HG03280 (cell line): ENCODE results near the gene SGK1.

Source experiments
- ATAC-seq: cut with Tn5 transposase; IDR thresholded peaks from one replicate; pipeline ENCODE4 v1.9.1; 2021; ENCODE audit warnings: mild to moderate bottlenecking, moderate library complexity; ENCODE audit not compliant: unreplicated experiment

SGK1 gene

DNA sequence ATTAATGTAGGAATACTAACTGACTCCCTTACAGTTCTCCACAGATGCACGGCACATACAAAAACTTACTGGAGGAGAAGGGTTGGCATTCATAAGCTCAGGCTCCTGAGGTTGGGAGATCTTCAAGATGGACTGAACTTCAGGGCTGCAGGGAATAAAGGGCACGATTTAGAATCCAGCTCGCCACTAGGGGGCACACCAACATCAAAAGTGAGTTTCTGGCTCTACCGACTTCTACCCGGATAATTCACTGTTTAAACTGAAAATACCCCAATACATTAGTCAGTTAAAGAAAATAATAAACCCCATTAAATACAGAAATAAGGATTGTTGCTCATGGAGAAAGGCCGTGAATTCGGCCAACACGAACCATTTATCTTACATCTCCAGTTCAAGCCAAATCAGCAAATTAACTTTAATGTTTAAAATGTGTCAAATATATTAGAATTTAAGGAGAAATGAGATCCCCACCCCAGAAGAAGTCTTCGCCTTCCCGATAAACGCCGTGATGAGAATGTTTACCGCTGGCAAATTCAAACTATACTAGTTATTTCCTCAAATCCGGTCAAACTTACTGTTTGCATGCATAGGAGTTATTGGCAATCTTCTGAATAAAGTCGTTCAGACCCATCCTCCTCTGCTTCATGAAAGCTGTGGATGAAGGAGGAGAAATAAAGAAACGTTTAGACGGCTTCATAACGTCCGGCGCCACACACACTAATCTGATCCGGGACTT is 143.8 kb downstream of the SGK1 start:
- ATAC-seq, result peak; percentile 28

DNA sequence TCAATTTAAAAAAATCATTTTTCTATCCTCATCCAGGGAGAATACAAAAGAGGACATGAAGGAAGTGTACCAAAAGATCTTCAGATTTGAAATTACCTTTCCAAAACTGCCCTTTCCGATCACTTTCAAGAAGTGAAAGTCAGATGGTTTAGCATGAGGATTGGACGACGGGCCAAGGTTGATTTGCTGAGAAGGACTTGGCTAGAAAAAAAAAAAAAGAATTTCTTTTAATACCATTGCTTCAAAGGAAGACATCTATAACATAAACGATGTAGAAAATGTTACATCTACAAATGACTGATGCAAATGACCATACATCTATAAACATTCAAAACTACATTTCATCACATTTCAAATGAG is 144.6 kb downstream of the SGK1 start:
- ATAC-seq, result no peak

- no peak for ATAC-seq
Observed at GRCh38 chr6:134172706-134173365, 145.1 kb downstream of the SGK1 start.

DNA sequence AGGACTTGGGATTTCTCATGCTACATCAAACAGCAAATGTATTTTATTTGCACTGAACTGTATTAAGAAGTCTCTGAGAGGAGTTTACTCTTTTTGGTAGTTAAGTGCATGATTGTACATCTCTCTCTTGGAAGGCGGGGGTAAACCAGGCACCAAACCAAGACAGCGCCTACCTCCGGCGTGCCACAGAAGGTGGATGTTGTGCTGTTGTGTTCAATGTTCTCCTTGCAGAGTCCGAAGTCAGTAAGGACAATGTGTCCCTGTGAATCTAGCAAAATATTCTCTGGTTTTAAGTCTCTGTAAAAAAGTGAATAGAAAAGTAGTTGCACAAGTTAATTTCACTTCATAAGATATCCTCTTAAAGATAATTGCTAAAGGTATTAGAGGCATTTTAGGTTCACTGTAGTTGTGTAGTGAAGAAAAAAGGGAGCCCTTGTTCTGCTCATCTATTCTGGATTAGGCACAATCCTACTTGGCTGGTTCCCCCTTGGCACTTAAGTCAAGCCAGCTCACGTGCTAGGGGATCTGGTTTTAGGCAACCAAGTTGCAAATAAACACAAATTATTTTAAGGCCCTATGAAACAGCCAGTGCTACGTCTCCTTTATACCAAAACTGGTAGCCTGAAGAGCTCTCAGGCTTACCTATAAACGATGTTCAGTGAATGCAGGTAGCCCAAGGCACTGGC is 145.7 kb downstream of the SGK1 start:
- no peak for ATAC-seq

DNA sequence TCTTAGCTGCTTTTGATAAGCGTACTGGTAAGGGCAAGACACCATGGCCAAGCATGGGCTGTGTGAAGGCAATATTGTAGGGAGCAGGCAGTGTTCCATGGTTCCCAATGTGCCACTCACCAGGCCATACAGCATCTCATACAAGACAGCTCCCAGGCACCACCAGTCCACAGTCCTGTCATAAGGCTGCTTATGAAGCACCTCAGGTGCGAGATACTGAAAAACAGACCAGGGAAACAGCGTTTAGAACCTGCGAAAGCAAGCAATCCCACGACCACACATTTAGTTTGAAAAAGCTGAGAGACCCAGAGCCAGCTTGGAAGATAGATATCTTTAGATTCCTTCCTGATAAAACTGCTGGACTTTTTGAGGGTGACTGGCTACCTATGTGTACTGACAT is 146.4 kb downstream of the SGK1 start:
- ATAC-seq, result no peak

- ATAC-seq, result no peak
Observed at GRCh38 chr6:134170844-134171243, 147.1 kb downstream of the SGK1 start.

- ATAC-seq, result no peak
Observed at GRCh38 chr6:134169871-134170486, 147.9 kb downstream of the SGK1 start.

- no peak for ATAC-seq
Observed at GRCh38 chr6:134168590-134169208, 149.2 kb downstream of the SGK1 start.

DNA sequence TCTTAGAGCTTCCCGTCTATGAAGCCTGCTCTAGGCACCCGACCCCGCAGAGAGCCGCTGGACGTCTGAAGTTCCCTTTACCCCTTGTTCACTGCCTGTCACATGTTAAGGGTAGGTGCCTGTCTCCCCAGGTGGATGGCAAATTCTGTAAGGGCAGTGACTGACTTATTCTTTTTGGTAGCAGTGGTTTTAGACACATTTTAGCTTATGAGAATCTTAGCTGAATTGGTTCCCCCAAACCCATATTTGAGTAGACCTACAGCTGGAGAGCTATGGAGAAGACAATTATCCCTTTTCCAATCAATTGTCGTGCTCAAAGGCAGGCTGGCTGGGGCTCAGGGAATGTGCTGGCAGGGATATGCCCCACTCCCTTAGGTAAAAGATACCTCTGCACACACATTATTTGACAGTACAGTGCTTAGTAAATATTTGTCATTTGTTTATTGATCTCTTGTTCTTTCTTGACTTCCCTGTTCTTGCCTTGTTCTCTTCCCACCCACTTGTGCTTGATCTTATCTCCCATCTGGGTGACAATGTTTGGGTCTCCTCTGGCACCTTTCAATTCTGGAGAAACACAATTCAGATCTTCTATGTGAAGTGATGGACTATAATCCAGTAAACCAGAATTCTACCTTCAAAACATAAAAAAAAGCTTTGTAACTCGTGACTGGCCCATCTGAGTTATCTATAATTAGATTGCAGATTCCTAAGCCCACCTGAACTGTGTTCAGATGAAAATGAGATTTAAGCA is 151.2 kb downstream of the SGK1 start:
- ATAC-seq, result no peak

- no peak for ATAC-seq
Observed at GRCh38 chr6:134165561-134166201, 152.2 kb downstream of the SGK1 start.

DNA sequence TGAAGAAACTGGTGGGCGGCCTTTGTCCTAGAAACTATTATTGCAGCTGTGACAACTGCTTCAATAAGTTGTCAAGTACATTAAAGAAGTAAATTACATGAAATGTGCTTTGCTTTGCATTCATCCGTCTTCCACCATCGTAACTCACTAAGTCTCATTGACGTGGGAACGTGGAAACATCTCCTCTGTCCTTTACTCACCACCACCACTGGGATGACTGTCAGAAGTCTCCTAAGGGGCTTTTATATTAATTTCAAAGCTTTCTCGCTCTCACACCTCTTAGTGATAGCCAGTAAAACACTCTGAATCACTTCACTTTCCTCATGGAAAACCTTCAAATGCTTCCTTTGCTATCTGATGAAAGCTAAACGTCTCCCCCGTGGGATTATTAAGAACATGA is 153.6 kb downstream of the SGK1 start:
- no peak for ATAC-seq

DNA sequence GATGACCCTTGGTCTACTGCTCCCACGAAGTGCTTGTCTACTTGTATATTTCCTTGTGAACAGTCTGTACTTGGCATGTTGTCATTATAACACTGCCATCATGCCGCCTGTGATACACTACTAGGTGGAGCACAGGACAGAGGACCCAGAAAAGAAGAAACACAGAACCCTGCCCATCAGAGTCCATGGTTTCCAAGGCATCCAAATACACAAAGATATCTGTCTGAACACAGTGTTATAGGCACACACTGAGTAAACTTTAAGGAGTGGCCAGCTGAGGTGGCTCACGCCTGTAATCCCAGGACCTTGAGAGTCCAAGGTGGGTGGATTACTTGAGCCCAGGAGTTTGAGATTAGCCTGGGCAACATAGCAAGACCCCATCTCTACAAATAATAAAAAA is 155.0 kb downstream of the SGK1 start:
- no peak for ATAC-seq

GRCh38 chr6:134161041-134161440 is 156.9 kb downstream of the SGK1 start:
- ATAC-seq, result no peak

DNA sequence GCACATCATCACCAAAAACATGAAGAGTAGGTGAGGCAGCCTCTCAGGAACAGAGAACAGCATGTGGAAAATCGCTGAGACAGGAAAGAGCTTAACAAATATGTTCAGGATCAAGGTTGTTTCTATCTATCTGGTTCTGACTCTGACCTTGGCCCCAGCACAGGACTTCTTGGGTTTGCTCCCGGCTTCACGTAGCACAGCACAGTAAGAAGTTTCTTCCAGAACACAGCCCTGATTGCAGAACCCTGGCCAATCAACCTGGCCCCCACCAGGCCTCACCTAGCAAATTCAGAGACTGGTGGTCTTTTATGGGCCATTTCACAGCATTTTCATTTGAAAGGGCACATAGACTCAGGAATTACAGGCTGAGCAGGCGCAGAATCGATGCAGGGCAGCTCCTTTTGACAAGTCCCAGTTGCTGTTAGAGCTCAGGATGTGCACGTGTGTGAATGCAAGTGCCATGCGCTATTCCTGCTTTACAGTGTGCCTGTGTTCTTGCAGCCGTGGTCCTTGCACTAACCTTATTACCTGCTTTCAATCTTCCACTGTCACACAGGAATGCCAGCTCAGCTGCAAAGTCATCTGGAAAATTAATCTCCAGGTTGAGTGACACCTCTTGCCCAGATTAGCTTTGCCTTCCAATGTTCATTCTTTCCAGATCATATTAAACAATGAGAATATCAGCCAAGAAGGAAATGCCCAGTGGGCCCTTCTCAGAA is 165.0 kb downstream of the SGK1 start:
- no peak for ATAC-seq

DNA sequence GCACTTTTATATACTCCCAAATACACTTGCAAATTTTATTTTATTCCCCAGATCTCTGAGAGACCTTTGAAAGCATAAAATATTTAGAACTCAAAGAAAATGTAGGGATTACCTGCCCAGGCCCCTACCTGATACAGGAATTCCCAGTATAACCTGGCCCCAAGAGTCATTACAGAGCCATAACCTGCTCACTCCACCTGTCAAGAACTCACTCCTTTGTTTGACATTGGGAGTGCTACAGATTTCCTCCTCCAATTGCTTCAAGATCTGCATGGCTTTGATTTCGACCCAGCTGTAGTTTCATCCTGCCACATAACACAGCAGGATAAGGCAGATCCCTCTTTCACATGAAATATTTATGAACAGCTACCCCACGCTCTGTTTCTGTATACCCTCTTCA is 169.3 kb downstream of the SGK1 start:
- no peak for ATAC-seq

DNA sequence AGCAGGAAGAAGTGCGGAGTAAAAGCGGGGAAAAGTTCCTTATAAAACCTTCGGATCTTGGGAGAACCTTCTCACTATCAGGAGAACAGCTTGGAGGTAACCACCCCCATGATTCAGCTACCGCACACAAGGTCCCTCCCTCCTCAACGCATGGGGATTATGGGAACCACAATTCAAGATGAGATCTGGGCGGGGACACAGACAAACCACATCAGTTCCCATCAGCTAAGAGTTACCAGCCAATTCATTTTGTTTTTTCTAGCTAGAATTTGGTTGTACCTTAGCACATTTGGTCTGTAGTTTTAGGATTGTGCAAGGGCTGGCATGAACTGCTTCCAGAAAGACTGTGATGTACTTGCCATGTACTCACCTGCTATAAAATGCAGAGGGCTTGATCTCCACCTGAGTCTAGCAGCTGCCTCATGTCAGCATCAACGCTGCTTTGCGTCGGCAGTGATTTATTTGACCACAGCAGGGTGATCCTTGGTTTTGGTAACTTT is 170.8 kb downstream of the SGK1 start:
- no peak for ATAC-seq

DNA sequence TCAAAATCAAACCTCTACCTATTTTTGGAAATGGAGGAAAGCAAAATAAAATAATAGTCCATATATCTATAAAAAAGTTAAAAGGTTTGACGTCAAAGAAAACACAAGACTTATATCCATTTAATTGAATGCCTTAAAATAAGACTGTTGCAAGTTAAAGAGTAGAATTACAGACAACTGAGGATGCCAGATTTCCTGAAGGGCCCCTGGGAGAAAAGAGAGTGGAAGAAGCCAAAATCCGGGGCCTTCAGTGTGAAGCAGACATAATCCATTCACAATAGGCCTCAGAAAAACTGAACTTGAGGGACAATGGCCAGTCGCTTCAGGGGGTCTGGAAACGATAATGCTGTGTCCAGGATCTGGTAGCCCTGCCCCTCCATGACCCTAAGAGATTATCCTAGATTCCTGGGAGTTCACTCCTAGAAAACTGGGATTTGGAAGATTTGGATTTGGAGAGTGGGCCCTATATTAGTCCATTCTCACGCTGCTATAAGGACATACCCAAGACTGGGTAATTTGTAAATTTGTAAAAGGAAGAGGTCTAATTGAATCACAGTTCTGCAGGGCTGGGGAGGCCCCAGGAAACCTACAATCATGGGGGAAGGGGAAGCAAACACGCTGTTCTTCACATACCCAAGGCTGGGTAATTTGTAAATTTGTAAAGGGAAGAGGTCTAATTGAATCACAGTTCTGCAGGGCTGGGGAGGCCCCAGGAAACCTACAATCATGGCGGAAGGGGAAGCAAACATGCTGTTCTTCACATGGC is 171.5 kb downstream of the SGK1 start:
- no peak for ATAC-seq

- ATAC-seq, result no peak
Observed at GRCh38 chr6:134145786-134146185, 172.1 kb downstream of the SGK1 start.
